Astrocyte (in vitro differentiated cells and primary cell): ENCODE measurements around the gene PLS3. TPM values are rescaled to one million over a fixed set of nuclear protein-coding genes. Genes with fewer than 3 reads are reported as not detected.

Experiments used
- DNase-seq: peaks from one replicate; pipeline ENCODE4 v3.0.0-alpha.2; 2010; ENCODE audit warnings: low read depth
- FAIRE-seq: peaks from 2 replicates; lab custom pipeline; 2011; peaks lifted over from hg19 to GRCh38; lab: Jason Lieb, UNC
- H2AFZ ChIP-seq: 2 replicates; pipeline ENCODE4 v1.6.0; 2012; ENCODE audit warnings: low read depth, low read length, inconsistent platforms
- H3K27ac ChIP-seq: 2 replicates; pipeline ENCODE4 v1.5.1; 2011; ENCODE audit warnings: low read depth, low read length, inconsistent platforms
- H3K27me3 ChIP-seq: 2 replicates; pipeline ENCODE4 v1.6.0; 2011; ENCODE audit warnings: low read length, inconsistent platforms; ENCODE audit not compliant: insufficient read depth
- H3K36me3 ChIP-seq: 2 replicates; pipeline ENCODE4 v1.5.1; 2011; ENCODE audit warnings: low read length, inconsistent platforms; ENCODE audit not compliant: insufficient read depth
- H3K4me1 ChIP-seq: 2 replicates; pipeline ENCODE4 v1.5.1; 2011; ENCODE audit warnings: low read length, inconsistent platforms; ENCODE audit not compliant: insufficient read depth
- H3K4me2 ChIP-seq: 2 replicates; pipeline ENCODE4 v1.6.0; 2012; ENCODE audit warnings: low read length, inconsistent platforms
- H3K4me3 ChIP-seq: 2 replicates; pipeline ENCODE4 v1.5.1; 2011; ENCODE audit warnings: low read depth, mild to moderate bottlenecking, low read length, inconsistent platforms; ENCODE audit not compliant: insufficient read depth
- H3K79me2 ChIP-seq: 2 replicates; pipeline ENCODE4 v1.6.0; 2012; ENCODE audit warnings: mild to moderate bottlenecking, low read length, inconsistent platforms; ENCODE audit not compliant: insufficient read depth
- H3K9ac ChIP-seq: 2 replicates; pipeline ENCODE4 v1.6.0; 2012; ENCODE audit warnings: mild to moderate bottlenecking, low read length, inconsistent platforms
- H3K9me3 ChIP-seq: 2 replicates; pipeline ENCODE4 v1.5.1; 2012; ENCODE audit warnings: low read depth, mild to moderate bottlenecking, low read length, inconsistent platforms; ENCODE audit not compliant: insufficient read depth
- H4K20me1 ChIP-seq: 2 replicates; pipeline ENCODE4 v1.6.0; 2012; ENCODE audit warnings: low read length, inconsistent platforms; ENCODE audit not compliant: insufficient read depth
- H3K27ac Mint-ChIP-seq: one replicate; pipeline ENCODE4 v1.8.0; 2021; ENCODE audit warnings: mild to moderate bottlenecking, mixed read lengths; ENCODE audit not compliant: unreplicated experiment
- H3K27me3 Mint-ChIP-seq: one replicate; pipeline ENCODE4 v1.8.0; 2021; ENCODE audit warnings: low read depth, mixed read lengths; ENCODE audit not compliant: unreplicated experiment
- H3K36me3 Mint-ChIP-seq: one replicate; pipeline ENCODE4 v1.8.0; 2021; ENCODE audit warnings: low read depth, mixed read lengths; ENCODE audit not compliant: unreplicated experiment
- H3K4me1 Mint-ChIP-seq: one replicate; pipeline ENCODE4 v1.8.0; 2021; ENCODE audit warnings: low read depth, mixed read lengths; ENCODE audit not compliant: unreplicated experiment
- H3K4me3 Mint-ChIP-seq: one replicate; pipeline ENCODE4 v1.8.0; 2021; ENCODE audit warnings: mild to moderate bottlenecking, moderate library complexity, mixed read lengths; ENCODE audit not compliant: unreplicated experiment
- H3K9me3 Mint-ChIP-seq: one replicate; pipeline ENCODE4 v1.8.0; 2021; ENCODE audit warnings: mild to moderate bottlenecking, mixed read lengths; ENCODE audit not compliant: unreplicated experiment
- CTCF ChIP-seq: IDR thresholded peaks from 2 replicates; pipeline ENCODE4 v1.5.1; 2011; ENCODE audit warnings: low read depth, mild to moderate bottlenecking, inconsistent platforms, low read length, moderate library complexity; ENCODE audit not compliant: insufficient read depth
- EZH2 ChIP-seq: IDR thresholded peaks from 2 replicates; pipeline ENCODE4 v1.6.1; 2012; ENCODE audit warnings: mild to moderate bottlenecking, low read length, inconsistent platforms; ENCODE audit not compliant: insufficient read depth
- total RNA-seq: library from RNA; stranded (reverse); gene quantifications from 2 replicates; pipeline ENCODE4 v1.2.1, GENCODE V29; 2021

Gene PLS3
- total RNA-seq, 1 donor from 2014 or later = 313 TPM

GRCh38 chrX:115563633-115564162, 2.7 kb downstream of the PLS3 start:
- H3K27me3 ChIP-seq = no peaks in the 10 kb centered on the region
- DNase-seq (no peak), FAIRE-seq (no peak)
- H3K4me1 ChIP-seq = peaks cover 30% of the 10 kb centered on the region
- peaks cover 78% of the 10 kb centered on the region for H3K79me2 ChIP-seq
- no peak overlapping the region for H2AFZ ChIP-seq
- H3K9ac ChIP-seq = peak overlapping the region; percentile 95
- no peaks in the 10 kb centered on the region for H3K36me3 ChIP-seq
- H3K27ac Mint-ChIP-seq = peak overlapping the region; percentile 41
- H4K20me1 ChIP-seq = peaks cover 25% of the 10 kb centered on the region
- peak overlapping the region; percentile 85 for H3K4me2 ChIP-seq
- no peaks in the 10 kb centered on the region for H3K9me3 ChIP-seq
- peak overlapping the region; percentile 57 for H3K27ac ChIP-seq
- no peaks in the 10 kb centered on the region for H3K9me3 Mint-ChIP-seq
- no peaks in the 10 kb centered on the region for H3K36me3 Mint-ChIP-seq
- no peak overlapping the region for H3K4me3 ChIP-seq
- H3K4me1 Mint-ChIP-seq = peaks cover 12% of the 10 kb centered on the region
- H3K4me3 Mint-ChIP-seq = peak overlapping the region; percentile 95
- H3K27me3 Mint-ChIP-seq = no peaks in the 10 kb centered on the region
- no peak for TF ChIP-seq EZH2
- TF ChIP-seq CTCF = no peak

GRCh38 chrX:115564243-115564642, 3.3 kb downstream of the PLS3 start:
- H3K36me3 ChIP-seq = no peaks in the 10 kb centered on the region
- no peaks in the 10 kb centered on the region for H3K27me3 ChIP-seq
- no peak overlapping the region for H2AFZ ChIP-seq
- DNase-seq (peak; percentile 63), FAIRE-seq (peak; percentile 70)
- Mint-ChIP-seq H3K4me3 (peak overlapping the region; percentile 95), H3K27me3 (no peaks in the 10 kb centered on the region), H3K36me3 (no peaks in the 10 kb centered on the region), H3K4me1 (peaks cover 12% of the 10 kb centered on the region), H3K9me3 (no peaks in the 10 kb centered on the region), H3K27ac (peak overlapping the region; percentile 16)
- TF ChIP-seq CTCF = no peak
- TF ChIP-seq EZH2 = no peak
- H3K4me2 ChIP-seq = peak overlapping the region; percentile 85
- peak overlapping the region; percentile 95 for H3K9ac ChIP-seq
- no peaks in the 10 kb centered on the region for H3K9me3 ChIP-seq
- peaks cover 25% of the 10 kb centered on the region for H4K20me1 ChIP-seq
- H3K4me1 ChIP-seq = peaks cover 30% of the 10 kb centered on the region
- no peak overlapping the region for H3K4me3 ChIP-seq
- peaks cover 82% of the 10 kb centered on the region for H3K79me2 ChIP-seq
- H3K27ac ChIP-seq = peak overlapping the region; percentile 57

GRCh38 chrX:115565888-115566287, 4.9 kb downstream of the PLS3 start:
- H3K27ac Mint-ChIP-seq = no peak overlapping the region
- DNase-seq = no peak
- Histone ChIP-seq H2AFZ (no peak overlapping the region), H3K4me2 (no peak overlapping the region), H3K4me3 (no peak overlapping the region), H3K27me3 (no peaks in the 10 kb centered on the region), H3K9ac (no peak overlapping the region), H4K20me1 (peaks cover 25% of the 10 kb centered on the region), H3K27ac (no peak overlapping the region), H3K4me1 (peaks cover 18% of the 10 kb centered on the region), H3K36me3 (no peaks in the 10 kb centered on the region), H3K79me2 (peaks cover 92% of the 10 kb centered on the region), H3K9me3 (no peaks in the 10 kb centered on the region)
- no peaks in the 10 kb centered on the region for H3K36me3 Mint-ChIP-seq
- no peak for FAIRE-seq
- TF ChIP-seq CTCF (no peak), EZH2 (no peak)
- H3K4me1 Mint-ChIP-seq = peaks cover 10% of the 10 kb centered on the region
- no peaks in the 10 kb centered on the region for H3K9me3 Mint-ChIP-seq
- no peaks in the 10 kb centered on the region for H3K27me3 Mint-ChIP-seq
- no peak overlapping the region for H3K4me3 Mint-ChIP-seq
